Endothelial cell of umbilical vein (primary cell): ENCODE measurements around the gene MVD. TPM values are rescaled to one million over a fixed set of nuclear protein-coding genes. Genes with fewer than 3 reads are reported as not detected.

Experiments
- BruUV-seq: library from RNA; stranded (reverse); fragments of 400-500 nt; replicated peaks from 2 replicates; lab custom pipeline; 2021; lab: Mats Ljungman, UMichigan
- CTCF ChIA-PET: fragments of 300-600, 350-600 bp; sonication (Branson Sonifier 250); formaldehyde crosslinking; loops from one replicate; lab custom pipeline; 2021; ENCODE audit warnings: antibody characterized with exemption, inconsistent platforms; lab: Charles Lee
- POLR2A ChIA-PET: fragments of 300-600, 350-600 bp; sonication (Branson Sonifier 250); formaldehyde crosslinking; loops from one replicate; lab custom pipeline; 2021; ENCODE audit warnings: antibody characterized with exemption, inconsistent platforms; lab: Charles Lee
- DNase-seq: peaks from one replicate; pipeline ENCODE4 v3.0.0-alpha.2; 2011; ENCODE audit warnings: low read depth, low spot score
- FAIRE-seq: peaks from 2 replicates; lab custom pipeline; 2011; peaks lifted over from hg19 to GRCh38; lab: Jason Lieb, UNC
- H2AFZ ChIP-seq: 2 replicates; pipeline ENCODE4 v1.6.0; 2012; ENCODE audit warnings: low read depth, low read length, control low read depth, inconsistent platforms
- H3K27ac ChIP-seq: 2 replicates; pipeline ENCODE4 v1.5.1; 2011; ENCODE audit warnings: low read depth, mild to moderate bottlenecking, control low read depth, low read length, moderate library complexity; ENCODE audit not compliant: insufficient read depth
- H3K27me3 ChIP-seq, 2 experiments: 2 replicates each; pipeline versions ENCODE4 v1.6.0 to v1.6.1; 2011; ENCODE audit warnings: low read length in 2 of 2, mixed read lengths in 1 of 2; ENCODE audit not compliant: control insufficient read depth in 2 of 2, insufficient read depth in 2 of 2
- H3K36me3 ChIP-seq, 2 experiments: 2 replicates in 1 of 2; 3 replicates in 1 of 2; pipeline ENCODE4 v1.5.1; 2011; ENCODE audit warnings: low read length in 2 of 2, mild to moderate bottlenecking in 1 of 2, moderate library complexity in 1 of 2; ENCODE audit not compliant: control insufficient read depth in 2 of 2, insufficient read depth in 2 of 2; ENCODE audit errors: extremely low read depth in 1 of 2
- H3K4me1 ChIP-seq: 3 replicates; pipeline ENCODE4 v1.5.1; 2011; ENCODE audit warnings: mild to moderate bottlenecking, low read length; ENCODE audit not compliant: control insufficient read depth, insufficient read depth; ENCODE audit errors: extremely low read depth
- H3K4me2 ChIP-seq: 2 replicates; pipeline ENCODE4 v1.6.1; 2011; ENCODE audit warnings: low read length, control low read depth, mixed read lengths; ENCODE audit not compliant: insufficient read depth
- H3K4me3 ChIP-seq, 3 experiments: fragments of 200-600 bp in 1 of 3; sonication (generic), shearing (Covaris generic) in 1 of 3; replicated peaks in 1 of 3; 2 replicates each; pipeline ENCODE4 v1.5.1; 2011 to 2016; ENCODE audit warnings: control low read depth in 3 of 3, low read length in 3 of 3, mild to moderate bottlenecking in 2 of 3, inconsistent platforms in 1 of 3, low read depth in 1 of 3, moderate library complexity in 1 of 3; ENCODE audit not compliant: insufficient read depth in 1 of 3
- H3K79me2 ChIP-seq: 2 replicates; pipeline ENCODE4 v1.6.0; 2012; ENCODE audit warnings: low read length, inconsistent platforms; ENCODE audit not compliant: control insufficient read depth, insufficient read depth
- H3K9ac ChIP-seq: replicated peaks from 2 replicates; pipeline ENCODE3; 2011; ENCODE audit warnings: low read length, control low read depth; ENCODE audit not compliant: insufficient read depth; ENCODE audit errors: extremely low read depth
- H3K9me1 ChIP-seq: replicated peaks from 3 replicates; pipeline ENCODE4 v1.6.0; 2011; ENCODE audit warnings: mild to moderate bottlenecking, low read length; ENCODE audit not compliant: control insufficient read depth, insufficient read depth; ENCODE audit errors: extremely low read depth
- H3K9me3 ChIP-seq: replicated peaks from 2 replicates; pipeline ENCODE4 v1.5.1; 2012; ENCODE audit warnings: low read length, inconsistent platforms; ENCODE audit not compliant: control insufficient read depth, insufficient read depth
- H4K20me1 ChIP-seq: replicated peaks from 2 replicates; pipeline ENCODE3; 2011; ENCODE audit warnings: mild to moderate bottlenecking, low read length; ENCODE audit not compliant: control insufficient read depth, insufficient read depth; ENCODE audit errors: extremely low read depth
- CTCF ChIP-seq, 2 donors: IDR thresholded peaks; 1 replicate in 1 of 2; 2 replicates in 1 of 2; pipeline ENCODE4 v1.5.1; 2011; ENCODE audit warnings: low read length in 2 of 2, mild to moderate bottlenecking in 2 of 2, moderate library complexity in 2 of 2, control low read depth in 1 of 2, inconsistent platforms in 1 of 2, low read depth in 1 of 2; ENCODE audit not compliant: insufficient read depth in 1 of 2; ENCODE audit errors: extremely low read depth in 1 of 2
- FOS ChIP-seq: IDR thresholded peaks from 2 replicates; pipeline ENCODE4 v1.6.1; 2011; ENCODE audit warnings: mild to moderate bottlenecking, low read length, moderate library complexity, borderline replicate concordance; ENCODE audit not compliant: insufficient read depth
- MAX ChIP-seq: IDR thresholded peaks from 2 replicates; pipeline ENCODE4 v1.6.1; 2011; ENCODE audit not compliant: insufficient read depth, insufficient read length
- POLR2A ChIP-seq: IDR thresholded peaks from 2 replicates; pipeline ENCODE4 v1.6.1; 2012; ENCODE audit warnings: low read depth, mild to moderate bottlenecking, control low read depth, low read length
- POLR2AphosphoS5 ChIP-seq: IDR thresholded peaks from 2 replicates; pipeline ENCODE4 v1.6.1; 2012; ENCODE audit warnings: low read depth, mild to moderate bottlenecking, control low read depth, low read length, moderate library complexity; ENCODE audit not compliant: insufficient read depth
- dilution Hi-C: fragments of 300-500 bp; cut with MboI; formaldehyde crosslinking; loops from one replicate; pipeline ENCODE4 v1.15.0; 2019; ENCODE audit warnings: low sequenced_read_pairs; ENCODE audit not compliant: extremely low pct_ligation_motif_present
- intact Hi-C: fragments of 100-400 bp; cut with micrococcal nuclease; formaldehyde crosslinking; loops from one replicate; pipeline ENCODE4 v1.10.0; 2022
- polyA plus RNA-seq, 4 experiments: library from polyadenylated mRNA; depleted of rRNA in 3 of 4; stranded (reverse) in 3 of 4; unstranded in 1 of 4; fragments of >200 nt; gene quantifications; 2 replicates each; pipeline versions ENCODE4 v1.2.1 to v1.2.3, GENCODE V29; 2011 to 2012; ENCODE audit warnings: missing spikeins in 1 of 4
- total RNA-seq: library from RNA; stranded (reverse); gene quantifications from 2 replicates; pipeline ENCODE4 v1.2.3, GENCODE V29; 2021

MVD gene
- total and polyA plus RNA-seq, 2 donors (not counting 3 experiments of a cell fraction or from before 2014, with no cell fraction given): 64.4 to 142 TPM

GRCh38 chr16:88712362-88712979 lies 49.6 kb upstream of the MVD start:
- no TSS peak for BruUV-seq
- Histone ChIP-seq H3K27ac (no peak overlapping the region), H3K4me1 (no peaks in the 10 kb centered on the region), H3K4me2 (no peak overlapping the region), H3K9me1 (no peaks in the 10 kb centered on the region), H4K20me1 (no peaks in the 10 kb centered on the region), H3K79me2 (peaks cover 17% of the 10 kb centered on the region), H3K9ac (no peak overlapping the region), H3K9me3 (no peaks in the 10 kb centered on the region), H2AFZ (no peak overlapping the region), H3K4me3 (no peak overlapping the region), H3K36me3 (peaks cover 13 to 42% of the 10 kb centered on the region in 2 experiments), H3K27me3 (no peaks in the 10 kb centered on the region)
- no peak for DNase-seq
- TF ChIP-seq FOS (no peak), POLR2A (no peak), CTCF (IDR thresholded peaks at IDR 0.05; ENCODE audit: extremely low read depth in 1 of 2, insufficient read depth in 1 of 2, low read depth in 1 of 2, low read length in 2 of 2) (no peak), POLR2AphosphoS5 (no peak), MAX (no peak)
- FAIRE-seq: no peak
- dilution Hi-C loops (no loop called here), intact Hi-C loops (no loop called here)
- POLR2A ChIA-PET: no interaction called here
- CTCF ChIA-PET: interaction anchor here (2.3 kb wide), 1 partner anchor 25 kb away, joined by 10 read pairs; no protein-coding TSS in a partner anchor
